ENCODE data around the gene TRABD2B.

Gene TRABD2B

DNA sequence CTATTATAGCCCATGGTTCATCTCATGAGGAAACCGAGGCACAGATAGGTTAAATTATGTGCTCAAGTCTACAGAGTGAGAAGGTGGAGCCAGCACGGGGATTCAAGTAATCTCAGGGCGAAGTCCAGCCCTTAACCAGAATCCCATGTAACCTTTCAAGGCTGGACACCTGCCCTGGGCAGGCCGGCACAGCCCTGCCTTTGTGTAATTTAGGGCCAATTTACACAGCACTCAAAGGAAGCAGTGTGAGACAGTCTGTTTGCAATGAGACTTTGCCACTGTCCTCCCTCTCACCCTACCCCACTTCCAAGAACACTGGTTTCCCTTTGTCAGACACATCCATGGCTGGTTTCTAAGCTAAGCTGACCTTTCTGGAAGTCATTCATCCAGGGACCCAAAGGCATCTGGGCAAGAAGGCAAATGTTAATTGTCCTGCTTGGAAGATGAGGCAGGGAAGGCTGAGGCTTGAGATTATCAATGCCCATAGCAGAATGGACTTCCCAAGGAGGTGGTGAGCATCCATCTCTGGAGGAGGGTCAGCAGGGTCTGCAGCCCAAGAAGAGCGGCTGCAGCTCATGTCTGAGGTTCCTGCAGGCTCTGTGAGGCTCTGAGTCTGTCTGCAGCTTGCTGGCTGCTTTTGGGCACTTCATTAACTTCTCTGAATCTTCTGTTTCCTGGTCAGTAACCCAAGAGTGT is 159.2 kb downstream of the TRABD2B start:
- Histone ChIP-seq H3K27ac (ENCODE audit: low read length) (no peak overlapping the region), H3K36me3 (ENCODE audit: control insufficient read depth in 2 of 2, insufficient read depth in 2 of 2, low read length in 2 of 2) (no peaks in the 10 kb centered on the region), H3K4me3 (ENCODE audit: low read length in 2 of 2) (no peak overlapping the region), H3K9me3 (ENCODE audit: control insufficient read depth in 2 of 2, low read length in 2 of 2) (peaks cover 4 to 6% of the 10 kb centered on the region in 2 donors), H3K27me3 (ENCODE audit: control insufficient read depth in 1 of 2, insufficient read depth in 2 of 2, low read length in 2 of 2) (peaks cover 0 to 2% of the 10 kb centered on the region in 2 donors), H3K9ac (ENCODE audit: low read length in 2 of 2) (no peak overlapping the region), H3K4me1 (ENCODE audit: control insufficient read depth, insufficient read depth, low read length) (peaks cover 8% of the 10 kb centered on the region)

DNA sequence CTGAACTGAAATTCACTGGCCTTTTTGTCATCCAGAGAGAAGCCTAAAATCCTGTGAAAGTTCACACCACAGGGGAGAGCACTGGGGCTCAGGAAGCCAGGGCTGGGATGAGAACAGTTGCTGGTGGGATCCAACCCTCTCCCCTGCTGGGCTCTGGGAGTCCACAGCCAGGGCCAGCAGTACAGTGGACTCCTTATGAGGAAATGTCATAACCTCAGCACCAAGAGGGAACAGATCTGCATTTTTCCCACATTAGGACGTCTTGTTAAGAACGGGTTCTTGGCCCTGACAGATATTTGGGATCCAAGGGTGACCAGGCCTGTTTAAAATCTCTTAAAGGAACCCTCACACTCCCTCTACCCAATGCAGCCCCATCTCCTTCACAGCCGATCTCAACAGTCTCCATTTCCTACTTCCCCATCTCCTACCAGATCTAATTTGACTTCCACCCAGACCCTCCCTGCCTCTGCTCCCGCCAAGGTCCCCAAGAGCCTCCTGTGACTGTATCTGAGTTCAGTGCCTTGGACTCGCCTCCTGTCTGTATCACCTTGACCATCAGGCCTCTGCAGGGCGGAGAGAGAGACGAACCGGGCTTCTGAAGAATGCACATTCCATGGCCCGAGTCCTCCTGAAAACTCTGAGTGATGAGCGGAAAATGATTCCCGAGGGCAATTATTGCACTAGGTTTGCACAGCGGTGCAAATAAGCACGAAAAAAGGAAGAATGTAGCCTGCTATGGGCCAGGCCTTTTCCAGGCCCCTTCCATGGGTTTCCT is 159.9 kb downstream of the TRABD2B start:
- peaks cover 8% of the 10 kb centered on the region for H3K4me1 ChIP-seq (ENCODE audit: control insufficient read depth, insufficient read depth, low read length)
- H3K9me3 ChIP-seq (ENCODE audit: control insufficient read depth in 2 of 2, low read length in 2 of 2): peaks cover 4 to 6% of the 10 kb centered on the region in 2 donors
- H3K27me3 ChIP-seq (ENCODE audit: control insufficient read depth in 1 of 2, insufficient read depth in 2 of 2, low read length in 2 of 2): no peaks in the 10 kb centered on the region
- no peak overlapping the region for H3K9ac ChIP-seq (ENCODE audit: low read length in 2 of 2)
- peak overlapping the region; percentile 37 for H3K27ac ChIP-seq (ENCODE audit: low read length)
- no peak overlapping the region for H3K4me3 ChIP-seq (ENCODE audit: low read length in 2 of 2)
- H3K36me3 ChIP-seq (ENCODE audit: control insufficient read depth in 2 of 2, insufficient read depth in 2 of 2, low read length in 2 of 2): no peaks in the 10 kb centered on the region

DNA sequence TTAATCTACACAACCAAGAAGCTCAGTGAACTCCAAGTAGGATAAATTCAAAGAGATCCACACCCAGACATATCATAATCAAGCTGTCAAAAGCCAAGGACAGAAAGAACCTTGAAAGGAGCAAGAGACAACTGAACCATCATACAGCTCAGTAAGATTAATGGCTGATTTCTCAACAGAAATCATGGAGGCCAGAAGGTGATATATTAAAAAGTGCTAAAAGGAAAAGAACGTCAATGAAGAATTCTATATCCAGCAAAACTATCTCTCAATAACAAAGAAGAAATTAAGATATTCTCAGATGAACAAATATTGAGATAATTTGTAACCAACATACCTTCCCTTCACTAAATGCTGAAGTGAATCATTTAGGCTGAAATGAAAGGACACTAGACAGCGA is 161.8 kb downstream of the TRABD2B start:
- Histone ChIP-seq H3K27me3 (ENCODE audit: control insufficient read depth in 1 of 2, insufficient read depth in 2 of 2, low read length in 2 of 2) (no peaks in the 10 kb centered on the region), H3K4me3 (ENCODE audit: low read length in 2 of 2) (no peak overlapping the region), H3K9ac (ENCODE audit: low read length in 2 of 2) (no peak overlapping the region), H3K27ac (ENCODE audit: low read length) (no peak overlapping the region), H3K36me3 (ENCODE audit: control insufficient read depth in 2 of 2, insufficient read depth in 2 of 2, low read length in 2 of 2) (no peaks in the 10 kb centered on the region), H3K4me1 (ENCODE audit: control insufficient read depth, insufficient read depth, low read length) (peaks cover 8% of the 10 kb centered on the region), H3K9me3 (ENCODE audit: control insufficient read depth in 2 of 2, low read length in 2 of 2) (peaks cover 4 to 6% of the 10 kb centered on the region in 2 donors)

DNA sequence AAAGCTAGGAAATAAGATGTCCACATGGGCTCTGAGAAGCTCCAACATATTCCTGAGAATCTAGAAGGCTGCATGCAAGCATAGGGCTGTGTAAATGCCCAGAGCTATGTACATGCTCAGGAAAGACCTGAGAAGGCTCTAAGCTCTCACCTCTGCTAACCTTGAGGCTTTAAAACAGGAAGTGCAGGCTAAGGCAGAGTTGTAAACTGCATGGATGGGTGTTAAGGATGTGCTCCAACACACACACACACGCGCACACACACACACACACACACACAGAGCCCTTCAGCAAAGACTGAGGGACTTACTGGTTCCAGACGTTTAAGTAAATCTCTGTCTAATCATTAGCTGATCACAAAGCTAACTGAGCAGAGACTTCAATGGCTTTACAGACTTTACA is 162.9 kb downstream of the TRABD2B start:
- Histone ChIP-seq H3K9me3 (ENCODE audit: control insufficient read depth in 2 of 2, low read length in 2 of 2) (peaks cover 4 to 6% of the 10 kb centered on the region in 2 donors), H3K4me3 (ENCODE audit: low read length in 2 of 2) (no peak overlapping the region), H3K4me1 (ENCODE audit: control insufficient read depth, insufficient read depth, low read length) (peaks cover 8% of the 10 kb centered on the region), H3K27me3 (ENCODE audit: control insufficient read depth in 1 of 2, insufficient read depth in 2 of 2, low read length in 2 of 2) (no peaks in the 10 kb centered on the region), H3K27ac (ENCODE audit: low read length) (no peak overlapping the region), H3K36me3 (ENCODE audit: control insufficient read depth in 2 of 2, insufficient read depth in 2 of 2, low read length in 2 of 2) (no peaks in the 10 kb centered on the region), H3K9ac (ENCODE audit: low read length in 2 of 2) (no peak overlapping the region)

DNA sequence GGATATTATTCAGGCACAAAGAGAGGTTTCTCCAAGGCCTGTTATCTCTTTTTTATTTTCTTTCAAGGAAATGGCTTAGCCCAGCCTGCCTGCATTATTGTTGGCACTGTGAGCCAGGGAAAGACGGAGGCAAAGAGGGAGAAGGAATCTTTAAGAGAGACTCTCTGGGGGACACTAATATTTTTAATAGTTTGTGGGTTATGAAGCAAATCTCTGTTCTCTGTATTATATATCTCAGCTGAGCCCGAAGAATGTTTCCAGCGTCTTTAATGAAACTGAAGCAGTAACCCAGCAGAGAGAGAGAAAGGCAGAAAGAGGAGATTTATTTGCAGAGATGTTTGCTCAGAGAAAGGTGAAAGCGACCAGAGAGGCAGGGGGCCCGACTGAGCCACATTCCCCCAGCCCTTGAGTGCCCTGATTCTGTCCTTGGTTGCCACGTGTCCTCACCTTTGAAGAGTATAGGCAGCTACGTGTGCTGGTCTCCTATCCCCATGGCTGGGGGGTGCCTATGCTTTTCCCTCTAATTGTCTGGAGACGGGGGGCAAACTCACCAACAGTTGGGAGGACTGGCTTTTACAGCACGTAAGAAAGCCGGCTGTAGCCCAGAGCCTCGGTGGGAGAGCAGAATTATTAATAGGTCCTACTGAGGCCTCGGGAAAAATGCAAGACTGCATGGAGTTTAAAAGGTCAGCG is 166.4 kb downstream of the TRABD2B start:
- H3K9me3 ChIP-seq (ENCODE audit: control insufficient read depth in 2 of 2, low read length in 2 of 2): peaks cover 4 to 6% of the 10 kb centered on the region in 2 donors
- no peaks in the 10 kb centered on the region for H3K27me3 ChIP-seq (ENCODE audit: control insufficient read depth in 1 of 2, insufficient read depth in 2 of 2, low read length in 2 of 2)
- H3K9ac ChIP-seq (ENCODE audit: low read length in 2 of 2): no peak overlapping the region
- H3K4me1 ChIP-seq (ENCODE audit: control insufficient read depth, insufficient read depth, low read length): peaks cover 11% of the 10 kb centered on the region
- no peak overlapping the region for H3K4me3 ChIP-seq (ENCODE audit: low read length in 2 of 2)
- H3K36me3 ChIP-seq (ENCODE audit: control insufficient read depth in 2 of 2, insufficient read depth in 2 of 2, low read length in 2 of 2): no peaks in the 10 kb centered on the region
- H3K27ac ChIP-seq (ENCODE audit: low read length): no peak overlapping the region

DNA sequence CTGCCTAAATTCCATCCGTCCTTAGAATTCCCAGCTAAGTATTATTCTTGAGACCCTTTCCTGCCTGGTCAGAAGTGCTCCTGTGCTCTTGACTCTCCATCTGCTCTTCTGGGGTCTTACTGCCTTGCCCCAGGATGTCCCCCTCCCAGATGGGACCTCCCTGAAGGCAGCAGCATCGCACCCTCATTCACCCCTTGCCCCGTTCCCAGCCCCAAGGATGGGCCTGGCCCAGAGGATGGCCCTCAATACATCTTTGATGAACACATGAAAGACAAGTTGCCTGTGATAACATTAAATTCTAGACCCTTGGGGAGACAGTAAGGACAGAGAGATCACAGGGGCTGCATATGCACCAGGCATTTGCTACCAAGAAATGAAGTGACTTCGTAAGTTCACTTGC is 167.2 kb downstream of the TRABD2B start:
- Histone ChIP-seq H3K9me3 (ENCODE audit: control insufficient read depth in 2 of 2, low read length in 2 of 2) (peaks cover 0 to 4% of the 10 kb centered on the region in 2 donors), H3K27me3 (ENCODE audit: control insufficient read depth in 1 of 2, insufficient read depth in 2 of 2, low read length in 2 of 2) (no peaks in the 10 kb centered on the region), H3K27ac (ENCODE audit: low read length) (no peak overlapping the region), H3K4me3 (ENCODE audit: low read length in 2 of 2) (no peak overlapping the region), H3K4me1 (ENCODE audit: control insufficient read depth, insufficient read depth, low read length) (peaks cover 13% of the 10 kb centered on the region), H3K36me3 (ENCODE audit: control insufficient read depth in 2 of 2, insufficient read depth in 2 of 2, low read length in 2 of 2) (no peaks in the 10 kb centered on the region), H3K9ac (ENCODE audit: low read length in 2 of 2) (no peak overlapping the region)

DNA sequence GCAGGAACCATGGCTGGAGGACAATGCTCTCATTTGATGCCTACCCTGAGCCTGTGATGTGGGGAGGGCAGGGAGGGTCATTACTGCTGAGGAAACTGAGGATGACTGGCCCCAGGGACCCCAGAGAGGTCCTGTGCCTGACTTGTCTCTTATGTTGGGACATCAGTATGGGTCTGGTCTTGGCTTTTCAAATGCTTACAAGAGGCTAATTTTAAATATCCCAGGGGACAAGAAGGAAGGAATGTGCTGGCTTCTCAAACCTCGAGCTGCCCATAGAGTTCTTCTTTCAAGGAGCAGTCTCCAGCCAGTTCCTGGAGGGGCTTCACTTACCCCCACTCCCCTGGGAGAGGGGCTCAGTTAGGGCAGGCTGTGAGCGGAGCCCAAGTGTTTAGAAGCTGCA is 168.2 kb downstream of the TRABD2B start:
- Histone ChIP-seq H3K36me3 (ENCODE audit: control insufficient read depth in 2 of 2, insufficient read depth in 2 of 2, low read length in 2 of 2) (no peaks in the 10 kb centered on the region), H3K27me3 (ENCODE audit: control insufficient read depth in 1 of 2, insufficient read depth in 2 of 2, low read length in 2 of 2) (no peaks in the 10 kb centered on the region), H3K27ac (ENCODE audit: low read length) (no peak overlapping the region), H3K4me1 (ENCODE audit: control insufficient read depth, insufficient read depth, low read length) (peaks cover 13% of the 10 kb centered on the region), H3K9ac (ENCODE audit: low read length in 2 of 2) (no peak overlapping the region), H3K9me3 (ENCODE audit: control insufficient read depth in 2 of 2, low read length in 2 of 2) (no peaks in the 10 kb centered on the region), H3K4me3 (ENCODE audit: low read length in 2 of 2) (no peak overlapping the region)

DNA sequence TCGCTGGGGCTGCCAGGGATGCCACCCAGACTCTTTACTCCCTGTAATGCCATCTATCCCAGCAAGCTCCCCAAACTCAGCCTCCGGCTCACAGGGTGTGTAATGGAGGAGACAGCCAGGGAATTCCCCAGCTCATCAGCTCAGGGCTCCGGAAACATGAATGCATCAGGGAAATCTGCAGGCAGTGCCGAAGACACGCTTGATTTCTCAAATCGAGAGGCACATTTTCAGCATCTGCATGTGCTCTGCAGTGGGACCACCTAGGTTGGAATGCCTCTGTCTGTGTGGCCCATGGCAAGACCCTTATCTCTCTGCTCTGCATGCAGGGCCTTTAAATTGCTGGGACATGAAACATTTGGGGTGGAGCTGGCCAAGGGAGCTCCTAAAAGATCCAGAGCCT is 170.1 kb downstream of the TRABD2B start:
- Histone ChIP-seq H3K4me3 (ENCODE audit: low read length in 2 of 2) (no peak overlapping the region), H3K27me3 (ENCODE audit: control insufficient read depth in 1 of 2, insufficient read depth in 2 of 2, low read length in 2 of 2) (no peaks in the 10 kb centered on the region), H3K27ac (ENCODE audit: low read length) (no peak overlapping the region), H3K9me3 (ENCODE audit: control insufficient read depth in 2 of 2, low read length in 2 of 2) (no peaks in the 10 kb centered on the region), H3K36me3 (ENCODE audit: control insufficient read depth in 2 of 2, insufficient read depth in 2 of 2, low read length in 2 of 2) (no peaks in the 10 kb centered on the region), H3K9ac (ENCODE audit: low read length in 2 of 2) (no peak overlapping the region), H3K4me1 (ENCODE audit: control insufficient read depth, insufficient read depth, low read length) (peaks cover 17% of the 10 kb centered on the region)

DNA sequence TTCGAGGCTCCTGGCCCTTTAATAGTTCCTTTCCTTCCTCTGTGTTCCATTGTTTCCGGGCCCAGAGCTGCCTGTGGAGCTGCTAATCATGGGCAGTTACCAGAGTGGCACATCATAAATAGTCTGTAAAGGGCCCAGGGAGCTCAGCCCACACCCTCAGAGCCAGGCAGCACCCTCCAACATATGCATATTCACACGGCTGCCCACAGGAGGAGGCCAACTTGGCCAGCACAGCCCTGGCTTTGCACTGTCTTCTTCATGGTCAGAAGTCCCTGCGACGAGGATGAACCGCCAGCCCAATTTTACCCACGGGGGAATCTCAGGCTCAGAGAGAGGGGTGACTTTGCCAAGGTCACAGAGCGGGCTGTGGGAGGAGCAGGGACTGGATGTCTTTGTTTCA is 172.5 kb downstream of the TRABD2B start:
- Histone ChIP-seq H3K9me3 (ENCODE audit: control insufficient read depth in 2 of 2, low read length in 2 of 2) (no peaks in the 10 kb centered on the region), H3K27ac (ENCODE audit: low read length) (no peak overlapping the region), H3K9ac (ENCODE audit: low read length in 2 of 2) (no peak overlapping the region), H3K4me1 (ENCODE audit: control insufficient read depth, insufficient read depth, low read length) (peaks cover 17% of the 10 kb centered on the region), H3K27me3 (ENCODE audit: control insufficient read depth in 1 of 2, insufficient read depth in 2 of 2, low read length in 2 of 2) (peaks cover 0 to 2% of the 10 kb centered on the region in 2 donors), H3K4me3 (ENCODE audit: low read length in 2 of 2) (no peak overlapping the region), H3K36me3 (ENCODE audit: control insufficient read depth in 2 of 2, insufficient read depth in 2 of 2, low read length in 2 of 2) (no peaks in the 10 kb centered on the region)

DNA sequence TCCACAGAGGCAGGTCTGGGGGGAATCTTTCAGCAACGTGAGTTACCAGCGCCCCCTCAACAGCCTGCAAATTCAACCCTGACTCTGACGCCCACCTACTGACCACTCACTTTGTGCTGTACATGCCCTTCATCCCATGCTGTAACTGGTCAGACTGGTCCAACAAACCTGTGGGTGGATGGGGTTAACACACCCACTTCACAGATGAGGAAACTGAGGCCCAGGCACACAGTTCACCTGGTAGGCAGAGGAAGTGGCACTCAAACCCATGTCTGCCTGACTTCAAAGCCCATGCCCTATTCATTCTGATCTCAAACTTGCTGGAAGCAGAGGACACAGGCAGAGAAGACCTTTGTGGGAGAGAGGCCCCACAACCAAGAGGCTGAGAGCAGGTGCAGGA is 172.9 kb downstream of the TRABD2B start:
- H3K9ac ChIP-seq (ENCODE audit: low read length in 2 of 2): no peak overlapping the region
- H3K4me1 ChIP-seq (ENCODE audit: control insufficient read depth, insufficient read depth, low read length): peaks cover 17% of the 10 kb centered on the region
- no peaks in the 10 kb centered on the region for H3K9me3 ChIP-seq (ENCODE audit: control insufficient read depth in 2 of 2, low read length in 2 of 2)
- no peaks in the 10 kb centered on the region for H3K36me3 ChIP-seq (ENCODE audit: control insufficient read depth in 2 of 2, insufficient read depth in 2 of 2, low read length in 2 of 2)
- no peak overlapping the region for H3K27ac ChIP-seq (ENCODE audit: low read length)
- H3K4me3 ChIP-seq (ENCODE audit: low read length in 2 of 2): no peak overlapping the region
- peaks cover 0 to 2% of the 10 kb centered on the region in 2 donors for H3K27me3 ChIP-seq (ENCODE audit: control insufficient read depth in 1 of 2, insufficient read depth in 2 of 2, low read length in 2 of 2)
